Activated naive CD4-positive, alpha-beta T cell treated with Interleukin-2 at 50 U/mL for 16 hours (primary cell): Measurements from ENCODE around the gene MBD5.
"Not testable (repeated sequence)": the region's sequence is repeated elsewhere in the genome, so short reads cannot be mapped to it uniquely, and the experiment has no call there.

ENCODE experiments used
- DNase-seq: peaks from one replicate; pipeline ENCODE4 v3.0.0-alpha.2; 2020

Gene MBD5

GRCh38 chr2:148527488-148528340 lies 506.8 kb downstream of the MBD5 start:
- DNase-seq, result peak; percentile 11

- DNase-seq, result peak; percentile 9
These were observed 507.6 kb downstream of the MBD5 start for GRCh38 chr2:148528356-148529064.

GRCh38 chr2:148529745-148530144 lies 508.9 kb downstream of the MBD5 start:
- no peak for DNase-seq

GRCh38 chr2:148530350-148530749 lies 509.5 kb downstream of the MBD5 start:
- no peak for DNase-seq

GRCh38 chr2:148531235-148531634 lies 510.3 kb downstream of the MBD5 start:
- no peak for DNase-seq

- no peak for DNase-seq
These were observed 511.0 kb downstream of the MBD5 start for GRCh38 chr2:148531669-148532428.

- no peak for DNase-seq
These were observed 512.1 kb downstream of the MBD5 start for GRCh38 chr2:148533004-148533403.

GRCh38 chr2:148533685-148534084 lies 512.8 kb downstream of the MBD5 start:
- DNase-seq, result no peak

- no peak for DNase-seq
These were observed 513.7 kb downstream of the MBD5 start for GRCh38 chr2:148534416-148535204.

- DNase-seq, result no peak
These were observed 517.5 kb downstream of the MBD5 start for GRCh38 chr2:148538375-148538774.

- no peak for DNase-seq
These were observed 519.1 kb downstream of the MBD5 start for GRCh38 chr2:148540022-148540421.

- DNase-seq, result no peak
These were observed 520.9 kb downstream of the MBD5 start for GRCh38 chr2:148541792-148542191.

GRCh38 chr2:148542614-148543013 lies 521.7 kb downstream of the MBD5 start:
- no peak for DNase-seq

- not testable (repeated sequence) for DNase-seq
These were observed 522.2 kb downstream of the MBD5 start for GRCh38 chr2:148543088-148543540.

GRCh38 chr2:148545390-148546256 lies 524.7 kb downstream of the MBD5 start:
- DNase-seq, result no peak

- no peak for DNase-seq
These were observed 525.4 kb downstream of the MBD5 start for GRCh38 chr2:148546270-148546669.

- no peak for DNase-seq
These were observed 528.0 kb downstream of the MBD5 start for GRCh38 chr2:148548716-148549400.

GRCh38 chr2:148552675-148553331 lies 531.9 kb downstream of the MBD5 start:
- peak; percentile 30 for DNase-seq

- DNase-seq, result peak; percentile 10
These were observed 532.5 kb downstream of the MBD5 start for GRCh38 chr2:148553332-148553887.
